Hepatocyte (in vitro differentiated cells): ENCODE data around the gene TRPC4AP. TPM values are rescaled to one million over a fixed set of nuclear protein-coding genes. Genes with fewer than 3 reads are reported as not detected.

ENCODE experiments used
- DNase-seq: peaks from one replicate; pipeline ENCODE4 v3.0.0-alpha.2; 2016; ENCODE audit warnings: low spot score
- H2AFZ ChIP-seq: fragments of 200-600 bp; sonication (generic); 2 replicates; pipeline ENCODE4 v1.6.0; 2016; ENCODE audit warnings: antibody characterized with exemption, mild to moderate bottlenecking
- H3K27ac ChIP-seq: fragments of 200-600 bp; sonication (generic); 2 replicates; pipeline ENCODE4 v1.5.1; 2016; ENCODE audit warnings: mild to moderate bottlenecking
- H3K27me3 ChIP-seq: fragments of 200-600 bp; sonication (generic); 2 replicates; pipeline ENCODE4 v1.6.1; 2016
- H3K36me3 ChIP-seq: fragments of 200-600 bp; sonication (generic); replicated peaks from 2 replicates; pipeline ENCODE4 v1.5.1; 2016; ENCODE audit warnings: low read depth; ENCODE audit not compliant: insufficient read depth
- H3K4me1 ChIP-seq: fragments of 200-600 bp; sonication (generic); 2 replicates; pipeline ENCODE4 v1.5.1; 2016; ENCODE audit warnings: mild to moderate bottlenecking, moderate library complexity; ENCODE audit not compliant: insufficient read depth
- H3K4me2 ChIP-seq: fragments of 200-600 bp; sonication (generic); 2 replicates; pipeline ENCODE4 v1.6.0; 2016
- H3K4me3 ChIP-seq: fragments of 200-600 bp; sonication (generic); 2 replicates; pipeline ENCODE4 v1.5.1; 2016; ENCODE audit warnings: mild to moderate bottlenecking
- H3K79me2 ChIP-seq: fragments of 200-600 bp; sonication (generic); 2 replicates; pipeline ENCODE4 v1.6.0; 2017; ENCODE audit warnings: mild to moderate bottlenecking
- H3K9me2 ChIP-seq: fragments of 200-600 bp; sonication (generic); replicated peaks from 2 replicates; pipeline ENCODE4 v1.6.0; 2017; ENCODE audit warnings: mild to moderate bottlenecking; ENCODE audit not compliant: insufficient read depth
- H3K9me3 ChIP-seq: fragments of 200-600 bp; sonication (generic); 2 replicates; pipeline ENCODE4 v1.5.1; 2016; ENCODE audit warnings: low read depth, mild to moderate bottlenecking
- H4K20me1 ChIP-seq: fragments of 200-600 bp; sonication (generic); 2 replicates; pipeline ENCODE4 v1.6.0; 2016; ENCODE audit warnings: mild to moderate bottlenecking; ENCODE audit not compliant: insufficient read depth, poor library complexity, severe bottlenecking
- EZH2 ChIP-seq: fragments of 200-600 bp; sonication (generic); IDR thresholded peaks from 2 replicates; pipeline ENCODE4 v1.6.1; 2016; ENCODE audit warnings: antibody characterized with exemption, mild to moderate bottlenecking, borderline replicate concordance
- EZH2phosphoT487 ChIP-seq: fragments of 200-600 bp; sonication (generic); IDR thresholded peaks from one replicate; pipeline ENCODE4 v1.6.1; 2018; ENCODE audit warnings: antibody characterized with exemption, mild to moderate bottlenecking, low read depth, moderate library complexity; ENCODE audit not compliant: unreplicated experiment, severe bottlenecking
- WGBS: methylation state at CpG from one replicate; pipeline ENCODE4 v1.1.6; 2016; ENCODE audit warnings: low lambda C conversion rate; ENCODE audit errors: missing lambda C conversion rate; 5-methylcytosine and 5-hydroxymethylcytosine counted together
- polyA plus RNA-seq: library from polyadenylated mRNA; unstranded; fragments of >200 nt; fragmentation: Nextera tagmentation; extraction: Ambion mirVana; gene quantifications from 2 replicates; pipeline ENCODE4 v1.2.1, GENCODE V29; 2016
- total RNA-seq: library from RNA; depleted of rRNA; stranded (reverse); fragments of >200 nt; gene quantifications from 2 replicates; pipeline ENCODE4 v1.2.3, GENCODE V29; 2014
- TF ChIP-seq, protein P1 (sequence below): fragments of 200-600 bp; sonication (generic); IDR thresholded peaks from 2 replicates; pipeline ENCODE4 v1.5.1; 2016; ENCODE audit warnings: antibody characterized with exemption, mild to moderate bottlenecking; ENCODE audit not compliant: poor library complexity

Gene TRPC4AP
- total and polyA plus RNA-seq, 2 experiments from 2014 or later: 88.6 to 94.9 TPM

DNA sequence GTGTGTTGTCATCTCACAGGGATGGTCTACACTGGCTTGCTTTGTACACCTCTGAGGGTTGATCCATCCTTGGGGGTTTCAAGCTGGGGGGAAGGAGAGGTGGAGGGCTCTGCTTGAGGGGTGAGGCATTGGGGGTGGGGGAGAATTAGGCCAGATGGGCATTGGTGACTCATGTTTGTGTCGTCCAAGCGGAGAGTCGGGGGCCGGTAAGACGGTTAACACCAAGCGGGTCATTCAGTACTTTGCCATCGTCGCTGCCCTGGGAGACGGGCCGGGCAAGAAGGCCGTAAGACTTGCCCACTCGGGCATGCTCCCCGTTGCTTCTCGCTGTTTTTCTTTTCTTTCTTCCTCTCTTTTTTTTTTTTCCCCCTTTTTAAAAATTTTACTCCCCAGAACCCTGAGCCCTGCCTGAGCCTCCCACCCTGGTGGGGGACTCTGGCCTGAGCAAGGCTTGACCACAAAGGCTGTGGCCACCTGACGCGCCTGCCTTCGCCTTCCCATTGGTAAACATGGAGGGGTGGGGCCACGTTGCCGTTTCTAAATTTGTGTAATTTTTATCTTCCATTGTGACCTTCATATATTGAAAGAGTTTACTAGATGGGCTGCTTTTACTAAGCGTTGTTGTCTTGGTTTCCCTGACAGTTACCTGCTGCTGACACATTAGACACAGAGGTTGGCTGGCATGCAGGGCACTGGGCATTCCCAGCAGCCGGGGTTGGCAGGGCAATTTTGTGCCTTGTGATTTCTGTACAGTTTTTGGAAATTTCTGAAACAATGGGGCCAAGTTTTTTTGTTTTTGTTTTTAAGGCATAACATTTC is 110.1 kb downstream of the TRPC4AP start:
- DNase-seq: no peak
- Histone ChIP-seq H3K36me3 (no peaks in the 10 kb centered on the region), H3K27me3 (peaks cover 9% of the 10 kb centered on the region), H3K9me3 (no peaks in the 10 kb centered on the region), H3K9me2 (no peaks in the 10 kb centered on the region), H3K4me2 (no peak overlapping the region), H3K4me3 (no peak overlapping the region), H3K4me1 (no peaks in the 10 kb centered on the region), H3K79me2 (no peaks in the 10 kb centered on the region), H4K20me1 (no peaks in the 10 kb centered on the region), H2AFZ (no peak overlapping the region), H3K27ac (no peak overlapping the region)
- TF ChIP-seq, protein P1, sequence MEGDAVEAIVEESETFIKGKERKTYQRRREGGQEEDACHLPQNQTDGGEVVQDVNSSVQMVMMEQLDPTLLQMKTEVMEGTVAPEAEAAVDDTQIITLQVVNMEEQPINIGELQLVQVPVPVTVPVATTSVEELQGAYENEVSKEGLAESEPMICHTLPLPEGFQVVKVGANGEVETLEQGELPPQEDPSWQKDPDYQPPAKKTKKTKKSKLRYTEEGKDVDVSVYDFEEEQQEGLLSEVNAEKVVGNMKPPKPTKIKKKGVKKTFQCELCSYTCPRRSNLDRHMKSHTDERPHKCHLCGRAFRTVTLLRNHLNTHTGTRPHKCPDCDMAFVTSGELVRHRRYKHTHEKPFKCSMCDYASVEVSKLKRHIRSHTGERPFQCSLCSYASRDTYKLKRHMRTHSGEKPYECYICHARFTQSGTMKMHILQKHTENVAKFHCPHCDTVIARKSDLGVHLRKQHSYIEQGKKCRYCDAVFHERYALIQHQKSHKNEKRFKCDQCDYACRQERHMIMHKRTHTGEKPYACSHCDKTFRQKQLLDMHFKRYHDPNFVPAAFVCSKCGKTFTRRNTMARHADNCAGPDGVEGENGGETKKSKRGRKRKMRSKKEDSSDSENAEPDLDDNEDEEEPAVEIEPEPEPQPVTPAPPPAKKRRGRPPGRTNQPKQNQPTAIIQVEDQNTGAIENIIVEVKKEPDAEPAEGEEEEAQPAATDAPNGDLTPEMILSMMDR: no peak
- no peak for TF ChIP-seq EZH2phosphoT487
- no peak for TF ChIP-seq EZH2
- WGBS: 92% methylated on average over 16 of the region's 21 CpGs

DNA sequence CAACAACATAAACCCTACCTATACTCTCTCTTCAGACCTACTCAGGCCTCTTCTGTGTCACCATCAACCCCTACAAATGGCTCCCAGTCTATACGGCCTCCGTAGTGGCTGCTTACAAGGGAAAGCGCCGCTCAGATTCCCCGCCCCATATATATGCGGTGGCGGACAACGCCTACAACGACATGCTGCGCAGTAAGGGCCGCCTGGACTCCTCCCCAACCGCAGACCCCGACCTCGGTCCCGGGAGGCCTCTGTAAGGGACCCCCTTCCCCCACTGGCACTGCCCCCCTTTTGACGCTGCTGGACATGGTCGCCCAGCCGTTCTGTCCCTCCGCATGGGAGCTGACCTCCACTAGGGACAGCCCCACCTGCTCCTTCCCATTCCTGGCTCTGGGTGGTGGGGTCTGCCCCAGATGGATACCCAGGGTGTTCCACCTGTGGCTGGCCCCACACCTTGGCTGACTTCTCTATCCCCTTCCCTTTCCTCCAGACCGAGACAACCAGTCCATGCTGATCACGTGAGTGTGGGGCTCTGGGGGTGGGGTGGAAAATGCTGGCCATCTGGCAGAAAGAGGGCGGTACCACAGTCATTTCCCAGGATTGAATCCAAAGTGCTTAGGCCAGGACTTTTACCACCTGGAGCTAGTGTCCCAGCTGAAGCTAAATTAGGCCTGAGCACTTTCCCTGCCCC is 111.9 kb downstream of the TRPC4AP start:
- Histone ChIP-seq H3K9me2 (no peaks in the 10 kb centered on the region), H3K4me1 (no peaks in the 10 kb centered on the region), H3K79me2 (no peaks in the 10 kb centered on the region), H3K27ac (no peak overlapping the region), H2AFZ (no peak overlapping the region), H3K4me3 (no peak overlapping the region), H3K4me2 (no peak overlapping the region), H3K36me3 (no peaks in the 10 kb centered on the region), H4K20me1 (no peaks in the 10 kb centered on the region), H3K9me3 (no peaks in the 10 kb centered on the region), H3K27me3 (peaks cover 9% of the 10 kb centered on the region)
- TF ChIP-seq EZH2phosphoT487 (no peak), EZH2 (no peak)
- TF ChIP-seq, protein P1: no peak
- DNase-seq: peak; percentile 30
- 84% methylated on average over 12 of the region's 22 CpGs for WGBS

DNA sequence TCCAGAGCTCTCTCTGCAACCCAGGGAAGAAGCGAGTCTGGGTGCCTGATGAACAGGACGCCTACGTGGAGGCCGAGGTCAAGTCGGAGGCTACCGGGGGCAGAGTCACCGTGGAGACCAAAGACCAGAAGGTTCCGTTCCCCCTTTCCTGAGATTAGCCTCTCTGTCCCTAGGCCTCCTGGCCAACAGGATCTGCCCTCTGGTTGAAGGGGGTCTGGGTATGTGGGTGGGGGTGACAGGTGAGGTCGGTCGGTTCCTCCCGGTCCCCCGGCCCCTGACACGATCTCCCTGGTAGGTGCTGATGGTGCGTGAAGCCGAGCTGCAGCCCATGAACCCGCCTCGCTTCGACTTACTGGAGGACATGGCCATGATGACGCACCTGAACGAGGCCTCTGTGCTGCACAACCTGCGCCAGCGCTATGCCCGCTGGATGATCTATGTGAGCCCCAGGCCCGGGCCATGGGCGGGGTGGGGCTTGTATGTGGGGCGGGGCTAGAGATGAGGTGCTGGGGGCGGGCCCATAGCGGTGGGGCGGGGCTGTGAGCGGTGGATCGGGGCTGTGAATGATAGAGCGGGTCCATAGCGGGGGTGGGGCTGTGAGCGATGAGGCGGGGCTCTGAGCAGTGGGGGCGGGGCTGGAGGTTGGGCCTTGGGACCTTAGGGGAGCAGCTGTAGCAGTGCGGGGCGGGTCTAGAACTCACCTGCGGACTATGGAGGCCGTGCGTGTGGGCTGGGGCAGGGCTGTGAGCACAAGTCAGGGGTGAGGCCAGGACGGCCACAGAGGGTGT is 113.0 kb downstream of the TRPC4AP start:
- Histone ChIP-seq H3K27ac (no peak overlapping the region), H3K36me3 (no peaks in the 10 kb centered on the region), H3K27me3 (peaks cover 9% of the 10 kb centered on the region), H3K9me2 (no peaks in the 10 kb centered on the region), H3K4me3 (no peak overlapping the region), H3K4me2 (no peak overlapping the region), H3K9me3 (no peaks in the 10 kb centered on the region), H2AFZ (no peak overlapping the region), H3K79me2 (no peaks in the 10 kb centered on the region), H3K4me1 (no peaks in the 10 kb centered on the region), H4K20me1 (no peaks in the 10 kb centered on the region)
- TF ChIP-seq, protein P1: no peak
- TF ChIP-seq EZH2 (no peak), EZH2phosphoT487 (no peak)
- no peak for DNase-seq
- 87% methylated on average over 33 of the region's 42 CpGs for WGBS
